Neural progenitor cell (in vitro differentiated cells): ENCODE measurements around the gene ABCC4. TPM values are rescaled to one million over a fixed set of nuclear protein-coding genes. Genes with fewer than 3 reads are reported as not detected.

Experiments used
- DNase-seq: peaks from one replicate; pipeline ENCODE4 v3.0.0-alpha.2; 2016; ENCODE audit warnings: low spot score
- H2AFZ ChIP-seq: fragments of 200-600 bp; sonication (generic); replicated peaks from 2 replicates; pipeline ENCODE4 v1.6.1; 2016; ENCODE audit warnings: antibody characterized with exemption
- H3F3A ChIP-seq: fragments of 200-600 bp; sonication (generic); 2 replicates; pipeline ENCODE4 v1.6.1; 2016; ENCODE audit warnings: antibody characterized with exemption, low read depth
- H3K27ac ChIP-seq: fragments of 200-600 bp; sonication (generic); 2 replicates; pipeline ENCODE4 v1.5.1; 2016; ENCODE audit warnings: mild to moderate bottlenecking
- H3K27me3 ChIP-seq: fragments of 200-600 bp; sonication (generic); 2 replicates; pipeline ENCODE4 v1.6.1; 2016; ENCODE audit warnings: mild to moderate bottlenecking, moderate library complexity
- H3K36me3 ChIP-seq: fragments of 200-600 bp; sonication (generic); 2 replicates; pipeline ENCODE4 v1.5.1; 2016
- H3K4me1 ChIP-seq: fragments of 200-600 bp; sonication (generic); 2 replicates; pipeline ENCODE4 v1.6.1; 2016; ENCODE audit warnings: mixed run types
- H3K4me2 ChIP-seq: fragments of 200-600 bp; sonication (generic); 2 replicates; pipeline ENCODE4 v1.6.1; 2016
- H3K4me3 ChIP-seq: fragments of 200-600 bp; sonication (generic); 2 replicates; pipeline ENCODE4 v1.5.1; 2016
- H3K79me2 ChIP-seq: fragments of 200-600 bp; sonication (generic); 2 replicates; pipeline ENCODE4 v1.6.1; 2016; ENCODE audit warnings: low read depth
- H3K9ac ChIP-seq: fragments of 200-600 bp; sonication (generic); 2 replicates; pipeline ENCODE4 v1.6.1; 2016
- H3K9me3 ChIP-seq: fragments of 200-600 bp; sonication (generic); 2 replicates; pipeline ENCODE4 v1.5.1; 2016; ENCODE audit warnings: low read depth
- H4K20me1 ChIP-seq: fragments of 200-600 bp; sonication (generic); 2 replicates; pipeline ENCODE4 v1.6.1; 2016; ENCODE audit warnings: low read depth
- H3K27ac Mint-ChIP-seq: 3 replicates; pipeline ENCODE4 v1.8.0; 2021; ENCODE audit warnings: mixed read lengths
- H3K27me3 Mint-ChIP-seq: 2 replicates; pipeline ENCODE4 v1.8.0; 2022; ENCODE audit warnings: low read depth, mild to moderate bottlenecking, inconsistent platforms, moderate library complexity, mixed read lengths; ENCODE audit not compliant: insufficient read depth
- H3K36me3 Mint-ChIP-seq: 3 replicates; pipeline ENCODE4 v1.8.0; 2021; ENCODE audit warnings: mixed read lengths
- H3K4me1 Mint-ChIP-seq: 3 replicates; pipeline ENCODE4 v1.8.0; 2021; ENCODE audit warnings: mixed read lengths
- H3K4me3 Mint-ChIP-seq: 3 replicates; pipeline ENCODE4 v1.8.0; 2021; ENCODE audit warnings: mild to moderate bottlenecking, moderate library complexity, mixed read lengths
- H3K9me3 Mint-ChIP-seq: 3 replicates; pipeline ENCODE4 v1.8.0; 2020; ENCODE audit warnings: mixed read lengths
- CTCF ChIP-seq: fragments of 200-600 bp; sonication (generic); IDR thresholded peaks from 2 replicates; pipeline ENCODE4 v1.5.1; 2017; ENCODE audit warnings: antibody characterized with exemption, mild to moderate bottlenecking
- EZH2 ChIP-seq: fragments of 200-600 bp; sonication (generic); IDR thresholded peaks from 2 replicates; pipeline ENCODE4 v1.6.1; 2017; ENCODE audit warnings: antibody characterized with exemption, mild to moderate bottlenecking, moderate library complexity
- EZH2phosphoT487 ChIP-seq: fragments of 200-600 bp; sonication (generic); IDR thresholded peaks from 2 replicates; pipeline ENCODE4 v1.6.1; 2017; ENCODE audit warnings: antibody characterized with exemption
- total RNA-seq: library from RNA; depleted of rRNA; stranded (reverse); fragments of >200 nt; gene quantifications from 2 replicates; pipeline ENCODE4 v1.2.3, GENCODE V29; 2015; ENCODE audit warnings: low replicate concordance

ABCC4 gene
- total RNA-seq, 1 donor from 2014 or later: 23.6 TPM

GRCh38 chr13:95111608-95112007, 189.6 kb downstream of the ABCC4 start:
- no peak for DNase-seq
- H3K4me1 Mint-ChIP-seq: peaks cover 34% of the 10 kb centered on the region
- H3F3A ChIP-seq: peaks cover 45% of the 10 kb centered on the region
- peaks cover 10% of the 10 kb centered on the region for H3K9me3 Mint-ChIP-seq
- H3K4me2 ChIP-seq: no peak overlapping the region
- no peak overlapping the region for H3K9ac ChIP-seq
- H3K4me1 ChIP-seq: peaks cover 45% of the 10 kb centered on the region
- no peak overlapping the region for H2AFZ ChIP-seq
- TF ChIP-seq EZH2: no peak
- no peak for TF ChIP-seq EZH2phosphoT487
- TF ChIP-seq CTCF: no peak
- H3K9me3 ChIP-seq: peaks cover 7% of the 10 kb centered on the region
- no peak overlapping the region for H3K4me3 ChIP-seq
- H3K79me2 ChIP-seq: no peaks in the 10 kb centered on the region
- no peaks in the 10 kb centered on the region for H4K20me1 ChIP-seq
- H3K27ac Mint-ChIP-seq: no peak overlapping the region
- no peak overlapping the region for H3K27ac ChIP-seq
- peaks cover 13% of the 10 kb centered on the region for H3K36me3 Mint-ChIP-seq
- no peaks in the 10 kb centered on the region for H3K36me3 ChIP-seq
- no peaks in the 10 kb centered on the region for H3K27me3 ChIP-seq
- no peak overlapping the region for H3K4me3 Mint-ChIP-seq
- no peaks in the 10 kb centered on the region for H3K27me3 Mint-ChIP-seq

- no peak for DNase-seq
- no peak overlapping the region for H3K27ac Mint-ChIP-seq
- H3K36me3 ChIP-seq: peaks cover 3% of the 10 kb centered on the region
- no peak overlapping the region for H3K4me3 ChIP-seq
- peaks cover 15% of the 10 kb centered on the region for H3K9me3 Mint-ChIP-seq
- H3K4me1 Mint-ChIP-seq: peaks cover 8% of the 10 kb centered on the region
- H3K27me3 ChIP-seq: no peaks in the 10 kb centered on the region
- H3K79me2 ChIP-seq: no peaks in the 10 kb centered on the region
- H3K4me2 ChIP-seq: no peak overlapping the region
- H3K36me3 Mint-ChIP-seq: peaks cover 20% of the 10 kb centered on the region
- H3K4me1 ChIP-seq: peaks cover 14% of the 10 kb centered on the region
- H4K20me1 ChIP-seq: no peaks in the 10 kb centered on the region
- H3K9me3 ChIP-seq: peaks cover 7% of the 10 kb centered on the region
- TF ChIP-seq EZH2 (no peak), EZH2phosphoT487 (no peak), CTCF (no peak)
- H3K9ac ChIP-seq: no peak overlapping the region
- peaks cover 21% of the 10 kb centered on the region for H3F3A ChIP-seq
- no peaks in the 10 kb centered on the region for H3K27me3 Mint-ChIP-seq
- no peak overlapping the region for H2AFZ ChIP-seq
- no peak overlapping the region for H3K27ac ChIP-seq
- no peak overlapping the region for H3K4me3 Mint-ChIP-seq
Measured at GRCh38 chr13:95106562-95106961, 194.7 kb downstream of the ABCC4 start.

- Mint-ChIP-seq H3K4me1 (peaks cover 28% of the 10 kb centered on the region), H3K4me3 (peak overlapping the region; percentile 65), H3K27ac (peak overlapping the region; percentile 99), H3K36me3 (peaks cover 18% of the 10 kb centered on the region), H3K27me3 (no peaks in the 10 kb centered on the region), H3K9me3 (peaks cover 26% of the 10 kb centered on the region)
- peak overlapping the region; percentile 87 for H3K27ac ChIP-seq
- peak; percentile 63 for DNase-seq
- no peak overlapping the region for H3K9ac ChIP-seq
- no peaks in the 10 kb centered on the region for H3K27me3 ChIP-seq
- TF ChIP-seq EZH2: no peak
- peaks cover 14% of the 10 kb centered on the region for H3K36me3 ChIP-seq
- no peak overlapping the region for H2AFZ ChIP-seq
- H3K4me1 ChIP-seq: peaks cover 38% of the 10 kb centered on the region
- no peaks in the 10 kb centered on the region for H3K79me2 ChIP-seq
- H3K4me3 ChIP-seq: no peak overlapping the region
- no peaks in the 10 kb centered on the region for H4K20me1 ChIP-seq
- peaks cover 17% of the 10 kb centered on the region for H3K9me3 ChIP-seq
- peak overlapping the region; percentile 64 for H3K4me2 ChIP-seq
- H3F3A ChIP-seq: peaks cover 45% of the 10 kb centered on the region
Measured at GRCh38 chr13:95100525-95101433, 200.5 kb downstream of the ABCC4 start.

- no peak for DNase-seq
- no peaks in the 10 kb centered on the region for H3K27me3 ChIP-seq
- H3F3A ChIP-seq: peaks cover 45% of the 10 kb centered on the region
- peaks cover 38% of the 10 kb centered on the region for H3K4me1 ChIP-seq
- no peaks in the 10 kb centered on the region for H3K79me2 ChIP-seq
- H4K20me1 ChIP-seq: no peaks in the 10 kb centered on the region
- Mint-ChIP-seq H3K27me3 (no peaks in the 10 kb centered on the region), H3K9me3 (peaks cover 25% of the 10 kb centered on the region), H3K27ac (peak overlapping the region; percentile 21), H3K36me3 (peaks cover 24% of the 10 kb centered on the region), H3K4me1 (peaks cover 28% of the 10 kb centered on the region), H3K4me3 (no peak overlapping the region)
- H3K9me3 ChIP-seq: peaks cover 17% of the 10 kb centered on the region
- H3K27ac ChIP-seq: peak overlapping the region; percentile 87
- H3K4me2 ChIP-seq: peak overlapping the region; percentile 64
- no peak for TF ChIP-seq EZH2phosphoT487
- no peak for TF ChIP-seq EZH2
- no peak for TF ChIP-seq CTCF
- no peak overlapping the region for H2AFZ ChIP-seq
- peaks cover 13% of the 10 kb centered on the region for H3K36me3 ChIP-seq
- no peak overlapping the region for H3K9ac ChIP-seq
- H3K4me3 ChIP-seq: no peak overlapping the region
Measured at GRCh38 chr13:95099541-95099940, 201.7 kb downstream of the ABCC4 start.
